RPMI8226 (cell line): Measurements from ENCODE around the gene TMEM119.
"Not testable (repeated sequence)": the region's sequence is repeated elsewhere in the genome, so short reads cannot be mapped to it uniquely, and the experiment has no call there.

Source experiments
- DNase-seq: peaks from one replicate; pipeline ENCODE4 v3.0.0-alpha.2; 2015

Gene TMEM119

DNA sequence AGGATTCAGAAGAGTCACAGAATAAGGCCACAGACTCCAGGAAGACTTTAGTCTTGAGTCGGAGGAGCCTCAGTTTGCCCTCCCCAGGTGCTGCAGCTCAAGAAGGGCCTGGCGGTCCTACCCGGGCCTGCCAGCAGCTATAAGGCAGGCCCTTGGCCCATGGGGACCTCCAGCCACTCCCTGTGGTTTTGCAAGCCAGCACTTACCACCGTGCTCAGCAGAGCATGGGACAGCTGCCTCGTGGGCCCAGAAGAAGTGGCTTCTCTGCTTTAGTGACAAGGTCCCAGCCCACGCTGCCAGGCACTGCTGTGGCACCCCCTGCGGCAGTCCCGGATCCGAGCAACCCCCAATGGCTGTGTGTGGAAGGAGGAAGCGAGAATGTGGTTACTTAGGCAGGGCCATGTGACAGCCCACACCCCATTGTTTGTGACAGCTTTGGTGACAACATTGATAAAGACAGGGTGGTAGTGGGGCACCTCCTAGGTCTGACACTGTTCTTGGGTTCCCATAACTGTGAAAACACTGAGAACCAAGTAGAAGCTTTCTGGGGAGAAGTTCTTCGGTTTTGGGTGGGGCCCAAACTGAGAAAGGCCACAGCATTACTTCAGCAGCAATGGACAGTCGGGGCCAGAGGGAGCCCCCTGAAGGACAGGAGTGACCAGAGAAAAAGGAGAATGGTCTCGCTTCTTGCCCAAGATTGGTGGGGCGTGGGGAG is 35.8 kb upstream of the TMEM119 start, which contains the start of gene SELPLG:
Gene SELPLG, minus strand, starts transcription at position 361 of the 715 bp plus-strand sequence. CDS start 9,587 bp downstream, outside the sequence.
- peak; percentile 94 for DNase-seq

DNA sequence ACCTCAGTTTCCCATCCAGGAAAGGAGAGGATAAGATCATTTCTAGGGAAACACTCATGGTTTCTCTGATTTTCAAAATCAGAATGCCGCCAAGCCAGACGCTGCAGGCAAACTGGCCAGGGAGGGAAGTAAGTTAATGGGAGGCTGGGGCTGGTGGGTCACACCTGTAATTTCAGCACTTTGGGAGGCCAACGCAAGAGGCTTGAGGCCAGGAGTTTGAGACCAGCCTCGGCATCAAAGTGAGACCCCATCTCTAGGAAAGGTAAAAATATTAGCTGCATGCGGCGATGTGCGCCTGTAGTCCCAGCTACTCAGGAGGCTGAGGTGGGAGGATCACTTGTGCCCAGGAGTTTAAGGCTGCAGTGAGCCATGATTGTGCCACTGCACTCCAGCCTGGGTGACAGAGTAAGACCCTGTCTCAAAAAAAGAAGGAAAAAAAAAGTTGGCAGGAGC is 35.2 kb upstream of the TMEM119 start:
- DNase-seq, result peak; percentile 39

DNA sequence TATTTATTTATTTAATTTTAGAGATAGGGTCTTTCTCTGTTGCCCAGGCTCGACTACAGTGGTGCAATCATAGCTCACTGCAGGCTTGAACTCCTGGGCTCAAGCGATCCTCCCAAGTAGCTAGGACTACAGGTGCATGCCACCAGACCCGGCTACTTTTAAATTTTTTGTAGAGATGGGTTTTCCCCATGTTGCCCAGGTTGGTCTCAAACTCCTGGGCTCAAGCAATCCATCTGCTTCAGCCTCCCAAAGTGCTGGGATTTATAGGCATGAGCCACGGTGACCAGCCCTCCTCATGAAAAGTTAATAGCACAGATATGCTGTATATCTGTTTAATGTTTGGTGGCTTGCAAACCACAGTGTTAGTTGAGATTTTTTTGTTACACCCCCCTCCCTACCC is 33.4 kb upstream of the TMEM119 start:
- not testable (repeated sequence) for DNase-seq

DNA sequence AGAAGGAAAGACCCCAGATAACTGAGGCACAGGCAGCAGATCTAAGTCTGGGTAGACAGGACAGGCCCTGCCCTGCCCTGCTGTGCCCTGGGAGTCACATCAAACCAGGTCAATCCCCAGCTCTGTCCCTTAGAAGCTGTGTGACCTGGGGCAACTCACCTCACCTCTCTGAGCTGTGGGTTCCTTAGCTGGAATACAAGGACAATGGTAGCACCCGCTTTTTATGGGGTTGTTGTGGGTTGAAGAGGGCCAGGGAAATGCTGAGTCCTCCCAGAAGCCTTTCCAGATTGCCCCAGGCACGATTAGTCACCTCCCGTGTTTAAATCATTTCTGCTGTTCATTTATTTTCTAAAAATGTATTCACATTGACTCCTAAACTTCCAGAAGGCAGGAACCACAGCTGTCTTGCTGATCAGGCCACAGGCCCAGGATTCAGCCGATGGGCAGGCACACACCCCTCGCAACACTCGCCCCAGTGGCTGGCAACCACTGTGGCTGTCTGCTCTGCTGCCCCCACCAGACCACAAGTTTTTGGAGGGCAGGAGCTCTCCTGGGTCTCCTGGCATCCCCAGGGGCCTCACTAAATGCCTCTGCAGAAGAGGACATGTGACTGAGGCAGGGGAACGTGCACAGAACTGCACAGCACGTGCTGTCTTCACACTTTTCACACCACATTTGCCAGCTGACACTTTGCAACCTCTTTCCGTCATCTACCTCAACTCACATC is 32.8 kb upstream of the TMEM119 start:
- no peak for DNase-seq

DNA sequence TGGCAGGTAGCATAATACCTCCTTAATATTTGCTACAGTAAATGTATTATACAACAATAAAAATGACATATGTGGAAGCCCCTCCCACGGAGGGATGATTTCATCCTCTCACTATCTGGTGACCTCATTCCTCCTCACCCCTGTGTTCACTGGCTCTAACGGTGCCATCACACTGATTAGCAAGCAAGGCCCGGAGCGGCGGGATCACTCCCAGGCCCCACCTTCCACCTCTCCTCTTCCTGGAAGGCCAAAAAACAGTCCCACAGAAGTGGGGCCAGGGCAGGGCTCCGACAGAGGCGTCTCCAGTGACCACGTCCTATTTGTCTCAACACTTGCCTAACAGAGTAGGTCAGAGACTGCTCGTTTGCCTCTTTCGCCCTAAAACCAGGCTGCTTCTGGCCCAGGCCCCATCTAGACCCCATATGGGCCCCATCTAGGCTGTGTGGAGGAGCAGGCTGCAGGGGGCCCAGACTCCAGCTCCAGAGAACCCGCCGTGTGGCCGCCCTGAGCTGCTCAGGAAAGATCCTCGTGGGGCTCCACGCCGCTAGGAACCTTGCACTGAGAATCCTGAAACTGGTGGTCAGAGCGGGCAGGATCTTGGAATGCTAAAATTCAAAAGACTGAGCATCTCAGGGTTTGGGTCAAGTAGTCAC is 32.1 kb upstream of the TMEM119 start:
- DNase-seq, result no peak

DNA sequence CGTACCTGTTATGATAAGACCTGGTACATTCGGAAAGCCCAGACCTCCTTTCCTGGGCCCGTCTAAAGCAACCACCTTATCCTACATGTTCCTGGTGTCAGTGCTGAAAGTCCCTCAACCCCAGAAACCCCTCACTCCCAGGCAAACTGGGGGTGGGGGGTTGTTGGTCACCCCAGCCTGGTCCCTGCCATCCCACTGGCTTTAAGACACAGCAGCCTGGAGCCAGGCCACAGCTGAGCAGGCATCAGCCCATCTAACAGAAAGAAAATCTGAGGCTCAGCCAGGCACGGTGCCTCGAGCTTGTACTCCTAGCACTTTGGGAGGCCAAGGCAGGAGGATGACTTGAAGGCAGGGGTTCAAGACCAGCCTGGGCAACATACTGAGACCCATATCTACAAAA is 31.3 kb upstream of the TMEM119 start:
- DNase-seq, result no peak

DNA sequence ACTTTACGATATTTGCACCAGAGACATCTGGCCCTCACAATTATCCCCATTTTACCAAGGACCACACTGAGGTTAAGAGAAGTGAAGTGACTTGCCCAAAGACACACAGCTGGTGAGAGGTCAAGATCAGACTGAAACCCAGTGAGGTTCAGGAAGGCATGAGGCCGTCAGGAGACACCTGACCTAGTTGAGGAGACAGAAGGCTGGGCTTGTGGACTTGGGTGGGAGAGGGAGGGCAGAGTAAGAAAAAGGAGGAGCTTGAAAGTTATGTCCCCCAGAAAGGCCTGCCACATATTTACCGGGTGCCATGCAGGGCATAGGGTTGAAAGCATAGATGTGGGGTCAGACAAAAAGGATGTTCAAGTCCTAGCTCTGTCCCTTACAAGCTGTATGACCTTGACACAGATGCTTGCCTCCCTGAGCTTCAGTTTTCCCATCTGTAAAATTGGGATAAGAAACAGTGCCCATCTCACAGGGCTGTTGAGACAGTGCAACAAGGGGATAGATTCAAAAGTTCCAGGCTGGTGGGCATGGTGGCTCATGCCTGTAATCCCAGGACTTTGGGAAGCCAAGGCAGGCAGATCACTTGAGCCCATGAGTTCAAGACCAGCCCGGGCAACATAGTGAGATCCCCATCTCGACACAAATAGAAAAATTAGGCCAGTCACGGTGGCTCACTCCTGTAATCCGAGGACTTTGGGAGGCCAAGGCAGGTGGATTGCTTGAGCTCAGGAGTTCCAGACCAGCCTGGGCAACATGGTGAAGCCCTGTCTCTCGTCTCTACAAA is 29.4 kb upstream of the TMEM119 start:
- no peak for DNase-seq

DNA sequence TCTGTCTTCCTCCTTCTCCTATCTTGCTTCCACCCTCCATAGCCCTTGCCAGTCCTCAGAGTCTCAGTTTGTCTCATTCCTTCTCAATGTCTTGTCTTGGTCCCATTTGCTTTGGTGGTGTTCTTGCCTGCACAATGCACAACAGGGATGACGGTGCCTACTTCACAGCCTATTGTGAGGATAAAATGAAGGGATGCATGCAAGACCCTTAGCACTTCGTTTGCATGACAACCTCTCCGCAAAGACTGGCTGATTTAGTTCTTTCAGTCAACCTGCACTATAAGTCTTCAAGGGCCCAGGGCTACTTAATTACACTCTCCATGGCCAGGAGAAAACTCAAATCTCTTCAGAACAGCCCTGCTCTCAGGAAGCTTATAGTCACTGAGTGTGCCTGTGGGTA is 27.3 kb upstream of the TMEM119 start:
- no peak for DNase-seq

DNA sequence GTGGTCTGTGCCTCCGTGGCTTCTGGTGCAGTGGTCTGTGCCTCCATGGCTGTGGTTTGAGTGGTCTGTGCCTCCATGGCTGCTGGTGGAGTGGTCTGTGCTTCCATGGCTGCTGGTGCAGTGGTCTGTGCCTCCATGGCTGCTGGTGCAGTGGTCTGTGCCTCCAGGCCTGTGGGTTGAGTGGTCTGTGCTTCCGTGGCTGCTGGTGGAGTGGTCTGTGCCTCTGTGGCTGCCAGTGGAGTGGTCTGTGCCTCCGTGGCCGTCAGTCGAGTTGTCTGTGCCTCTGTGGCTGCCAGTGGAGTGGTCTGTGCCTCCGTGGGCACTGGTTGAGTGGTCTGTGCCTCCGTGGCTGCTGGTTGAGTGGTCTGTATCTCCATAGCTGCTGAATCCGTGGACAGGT is 25.7 kb upstream of the TMEM119 start:
- no peak for DNase-seq

DNA sequence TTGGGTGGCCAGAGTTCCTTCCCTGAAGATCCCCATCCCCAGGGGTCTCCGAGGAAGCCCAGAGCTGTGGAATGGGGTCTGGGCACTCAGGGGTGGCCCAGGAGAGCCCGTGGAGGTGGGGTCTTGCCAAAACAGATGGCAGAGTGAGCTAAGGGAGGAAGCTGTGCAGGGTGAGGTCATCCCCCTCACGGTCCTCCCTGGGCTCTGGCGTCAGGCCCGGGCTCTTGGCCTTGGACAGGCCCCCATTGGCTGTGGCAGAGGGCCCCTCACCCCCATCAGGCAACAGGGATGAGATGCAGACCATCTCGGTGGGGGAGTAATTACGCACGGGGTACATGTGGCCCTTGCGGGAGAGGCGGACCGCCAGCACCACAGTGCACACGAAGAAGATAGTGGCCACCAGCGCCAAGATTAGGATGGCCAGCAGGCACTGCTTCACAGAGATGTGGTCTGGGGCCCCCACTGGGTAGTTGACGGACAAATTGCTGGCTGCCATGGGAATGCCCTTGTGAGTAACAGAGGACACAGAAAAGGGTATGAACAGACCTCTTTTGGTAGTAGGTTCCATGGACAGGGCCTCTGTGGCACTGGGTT is 25.1 kb upstream of the TMEM119 start:
- no peak for DNase-seq

DNA sequence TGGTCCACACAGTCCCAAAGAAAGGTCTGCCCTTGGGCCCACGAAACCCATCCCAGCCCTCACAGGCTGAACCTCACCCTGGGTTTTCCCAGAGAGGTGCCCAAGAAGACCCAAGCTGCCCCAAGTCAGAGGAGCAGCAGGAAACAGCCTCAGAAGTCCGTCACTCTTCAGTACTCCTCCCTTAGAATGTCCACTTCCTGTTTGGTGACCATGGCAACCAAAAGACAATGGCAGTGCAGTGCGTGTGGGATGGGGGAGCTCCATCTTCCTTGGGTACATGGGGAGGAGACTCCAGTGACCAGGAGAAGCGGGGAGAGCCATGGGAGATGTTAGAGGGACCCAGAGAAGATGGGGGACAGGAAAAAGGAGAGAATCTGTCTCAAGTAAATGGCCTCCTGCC is 24.5 kb upstream of the TMEM119 start:
- no peak for DNase-seq

DNA sequence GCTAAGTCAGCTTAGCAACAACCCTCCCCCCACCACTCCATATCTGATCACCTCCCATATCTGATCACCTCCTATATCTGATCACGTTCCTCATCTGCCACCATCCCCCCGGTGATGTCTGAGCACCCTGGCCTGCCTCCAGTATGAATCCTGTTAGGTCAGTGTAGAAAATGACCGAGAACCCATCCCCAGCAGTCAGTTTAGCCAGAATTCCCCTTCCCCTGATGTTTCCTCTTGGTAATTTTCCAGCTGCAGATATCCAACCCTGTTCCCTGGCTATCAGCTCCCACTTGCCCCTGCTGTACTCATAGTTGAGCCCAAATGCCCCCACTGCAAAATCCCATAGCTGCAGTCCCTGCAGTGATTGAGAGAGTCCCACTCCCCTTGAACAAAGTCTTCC is 23.3 kb upstream of the TMEM119 start:
- DNase-seq, result no peak

DNA sequence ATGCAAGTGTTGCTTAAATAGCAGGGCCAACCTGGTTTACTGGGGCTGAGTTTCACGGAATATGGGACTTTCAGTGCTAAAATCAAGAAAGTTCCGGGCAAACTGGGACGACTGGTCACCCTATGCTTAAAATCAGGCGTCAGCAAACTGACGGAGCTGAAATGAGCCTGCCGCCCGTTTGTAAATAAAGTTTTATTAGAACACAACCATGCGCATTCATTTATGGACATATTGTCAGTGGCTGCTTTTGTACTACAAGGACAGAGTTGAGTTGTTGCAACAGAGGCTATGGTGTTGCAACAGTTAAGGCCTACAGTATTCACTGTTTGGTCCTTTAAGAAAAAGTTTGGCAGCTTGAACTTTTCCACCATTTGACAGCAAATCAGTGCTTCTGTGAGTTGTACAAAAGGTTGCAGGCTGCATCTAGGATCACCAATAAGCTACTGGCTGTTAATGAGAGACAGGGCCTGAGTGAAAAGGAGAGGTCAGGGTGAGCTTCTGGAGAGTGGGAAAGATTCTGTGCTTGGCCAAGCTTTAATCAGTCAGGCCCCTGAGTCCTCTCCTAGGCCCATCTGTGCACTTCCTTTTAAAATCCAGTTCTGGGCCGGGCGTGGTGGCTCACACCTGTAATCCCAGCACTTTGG is 22.5 kb upstream of the TMEM119 start:
- DNase-seq, result no peak

DNA sequence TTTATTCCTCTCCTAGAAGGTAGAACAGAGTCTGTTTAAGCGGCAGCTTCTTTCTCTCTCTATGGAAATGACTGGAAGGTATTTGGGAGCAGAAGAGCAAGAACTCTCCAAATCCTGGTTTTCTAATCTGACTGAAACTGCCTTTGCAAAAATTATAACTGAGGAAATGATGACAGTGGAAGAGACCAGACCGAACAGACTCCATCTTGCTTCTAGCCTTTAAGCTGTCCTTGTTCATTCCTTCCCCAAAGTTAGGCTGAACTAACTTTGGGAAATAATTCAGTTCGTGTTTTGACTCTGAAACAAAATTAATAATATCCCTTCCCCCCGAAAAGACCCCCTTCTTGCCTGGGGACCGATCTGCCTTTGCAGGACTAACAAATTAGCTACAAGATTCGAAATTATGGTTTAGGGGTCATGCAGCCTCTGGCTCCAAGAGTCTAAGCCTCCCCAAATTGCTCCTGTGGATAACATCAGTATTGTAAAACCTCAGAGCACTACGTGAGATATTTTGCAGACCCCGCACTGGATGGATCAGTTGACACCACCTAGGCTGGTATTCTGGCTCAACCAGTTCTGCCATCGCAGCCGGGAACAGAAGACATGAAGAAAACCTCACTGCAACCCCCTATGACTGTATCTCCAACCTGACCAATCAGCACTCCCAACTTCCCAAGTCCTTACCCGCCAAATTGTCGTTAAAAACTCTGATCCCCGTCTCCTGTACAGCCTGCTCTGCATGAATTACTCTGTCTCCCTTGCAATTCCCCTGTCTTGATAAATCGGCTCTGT is 21.7 kb upstream of the TMEM119 start:
- DNase-seq, result no peak

DNA sequence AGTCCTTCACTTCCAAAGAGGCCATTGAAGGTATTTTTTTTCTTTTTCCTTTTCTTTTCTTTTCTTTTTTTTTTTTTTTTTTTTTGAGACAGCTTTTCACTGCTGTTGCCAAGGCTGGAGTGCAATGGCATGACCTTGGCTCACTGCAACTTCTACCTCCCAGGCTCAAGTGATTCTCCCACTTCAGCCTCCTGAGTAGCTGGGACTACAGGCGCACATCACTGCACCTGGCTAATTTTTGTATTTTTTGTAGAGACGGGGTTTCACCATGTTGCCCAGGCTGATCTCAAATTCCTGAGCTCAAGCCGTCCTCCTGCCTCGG is 21.0 kb upstream of the TMEM119 start:
- not testable (repeated sequence) for DNase-seq

DNA sequence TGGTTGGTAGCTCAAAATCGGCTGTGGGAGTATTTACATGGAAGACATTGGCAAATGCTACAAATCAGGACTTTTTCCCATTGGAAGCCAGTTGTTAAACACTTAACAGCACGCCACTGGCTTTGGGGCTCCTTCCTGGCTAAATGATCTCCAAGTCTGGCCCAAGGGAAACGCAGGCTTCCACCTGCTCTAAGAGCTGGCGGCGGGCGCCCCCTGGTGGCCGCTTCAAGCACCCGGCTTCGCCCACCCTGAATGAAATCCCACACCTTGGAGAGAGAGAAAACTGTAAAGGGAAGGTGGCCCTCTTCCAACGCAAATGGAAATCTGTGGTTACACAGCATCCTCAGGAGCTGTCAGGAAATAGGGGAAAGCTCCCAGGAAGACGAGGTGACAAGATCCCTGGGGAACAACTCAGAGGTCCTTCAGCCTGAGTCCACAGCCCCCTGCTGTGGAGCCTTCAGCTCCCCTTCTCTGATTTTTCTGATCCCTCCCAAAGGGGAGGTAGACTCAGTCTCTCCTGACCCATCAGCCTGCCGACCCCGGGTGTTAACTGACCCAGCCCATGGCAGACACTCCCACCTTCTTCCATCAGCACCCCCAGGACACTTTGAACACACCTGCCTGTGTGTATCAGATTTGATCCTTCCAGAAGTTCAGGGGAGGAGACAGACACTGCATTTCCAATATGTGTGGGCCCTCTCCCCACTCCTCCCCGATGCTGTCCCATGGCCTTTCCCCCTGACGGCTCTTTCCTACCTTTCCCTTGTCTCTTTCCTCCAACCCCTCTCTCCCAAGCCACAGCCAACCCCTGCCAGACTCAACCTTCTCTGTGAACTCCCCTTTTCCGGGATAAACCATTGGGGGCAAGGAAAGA is 20.4 kb upstream of the TMEM119 start:
- DNase-seq, result peak; percentile 83

DNA sequence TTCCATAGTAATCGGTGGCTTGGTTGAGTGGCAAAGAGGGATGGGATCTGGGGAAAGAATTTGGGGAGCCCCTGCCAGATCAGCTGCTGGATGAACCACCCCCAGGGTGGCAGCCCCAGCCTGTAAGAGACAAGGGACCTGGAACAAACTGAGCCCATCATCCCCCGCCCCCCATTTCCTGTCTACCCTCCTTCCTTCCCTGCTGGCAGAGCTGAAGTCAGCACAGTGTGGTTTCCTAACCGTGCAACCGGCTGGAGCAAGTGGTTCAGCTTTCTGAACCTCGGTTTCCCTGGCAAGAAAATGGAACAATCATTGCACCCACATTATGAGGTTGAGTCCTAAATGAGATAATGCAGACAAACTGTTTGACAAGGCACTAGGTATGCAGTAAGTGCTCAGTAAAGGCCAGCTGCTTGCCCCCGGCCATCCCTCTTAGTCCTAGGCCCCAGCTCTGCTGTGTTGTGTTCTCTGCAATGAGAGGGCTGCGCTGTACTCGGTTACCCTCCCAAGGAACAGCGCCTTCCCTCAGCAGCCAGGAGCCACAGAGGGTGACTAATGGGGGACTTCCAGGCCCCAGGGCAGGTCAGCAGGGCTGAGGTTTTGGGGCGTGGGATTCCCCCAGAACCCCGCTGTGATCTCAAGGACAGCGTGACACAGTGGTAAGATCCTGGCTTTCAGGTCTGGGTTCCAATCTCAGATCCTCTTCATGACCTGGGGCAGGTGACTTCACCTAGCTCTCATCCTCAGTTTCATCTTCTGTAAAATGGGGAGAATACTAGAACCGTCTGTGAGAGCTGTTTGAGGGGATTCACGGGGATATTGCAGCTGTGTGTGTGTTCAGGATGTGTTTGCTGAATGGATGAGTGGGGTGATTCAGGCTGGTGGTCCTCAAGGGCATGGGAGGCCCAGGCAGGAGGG is 19.3 kb upstream of the TMEM119 start:
- peak; percentile 69 for DNase-seq

DNA sequence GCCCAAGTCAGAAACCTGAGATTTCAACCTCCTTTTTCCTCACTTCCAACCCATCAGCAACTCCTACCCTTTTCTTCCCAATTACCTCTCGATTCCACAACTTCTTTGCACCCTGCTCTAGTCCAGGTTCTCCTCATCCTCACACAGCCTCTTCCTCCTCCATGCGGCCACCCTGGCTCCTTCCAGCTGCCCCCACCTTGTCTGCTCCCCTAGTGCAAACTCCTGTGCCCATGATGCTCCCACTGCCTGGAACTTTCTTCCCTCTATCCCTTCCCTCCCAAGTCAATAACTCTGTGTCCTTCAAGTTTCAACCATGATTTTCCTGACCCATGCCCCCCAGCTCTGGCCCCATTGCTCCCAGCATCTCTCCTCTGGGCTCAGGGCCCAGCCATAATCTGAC is 18.5 kb upstream of the TMEM119 start:
- DNase-seq, result no peak

DNA sequence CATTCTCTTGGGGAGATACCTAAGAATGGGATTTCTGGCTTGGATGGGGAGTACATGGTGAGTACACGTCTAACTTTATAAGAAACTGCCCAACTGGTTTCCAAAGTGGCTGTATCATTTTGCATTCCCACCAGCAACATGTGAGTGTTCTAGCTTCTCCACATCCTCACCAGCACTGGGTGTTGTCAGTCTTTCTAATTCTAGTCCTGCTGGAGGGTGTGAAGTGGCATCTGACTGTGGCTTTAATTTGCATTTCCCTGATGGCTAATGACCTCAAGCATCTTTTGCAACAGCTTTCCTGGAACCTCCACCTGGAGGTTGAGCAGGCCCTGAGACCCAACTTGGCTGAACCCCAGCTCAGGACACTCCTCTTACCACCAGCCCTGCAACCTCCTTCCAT is 18.0 kb upstream of the TMEM119 start:
- DNase-seq, result no peak
